Karpas-422 (cell line): Measurements from ENCODE around the gene CXCL6. TPM values are rescaled to one million over a fixed set of nuclear protein-coding genes. Genes with fewer than 3 reads are reported as not detected.

Experiments
- DNase-seq: peaks from one replicate; pipeline ENCODE4 v3.0.0-alpha.2; 2015
- H2AFZ ChIP-seq: fragments of 200-600 bp; sonication (generic); 2 replicates; pipeline ENCODE4 v1.6.1; 2014; ENCODE audit warnings: antibody characterized with exemption, low read length, mixed read lengths
- H3K27ac ChIP-seq: fragments of 200-600 bp; sonication (generic); 2 replicates; pipeline ENCODE4 v1.5.1; 2014; ENCODE audit warnings: mild to moderate bottlenecking, low read length, moderate library complexity
- H3K27me3 ChIP-seq: fragments of 200-600 bp; sonication (generic); 2 replicates; pipeline ENCODE4 v1.6.1; 2014; ENCODE audit warnings: low read length, mixed read lengths
- H3K36me3 ChIP-seq: fragments of 200-600 bp; sonication (generic); 2 replicates; pipeline ENCODE4 v1.6.1; 2014; ENCODE audit warnings: low read length, mixed read lengths; ENCODE audit not compliant: insufficient read depth
- H3K4me1 ChIP-seq: fragments of 200-600 bp; sonication (generic); 2 replicates; pipeline ENCODE4 v1.6.1; 2014; ENCODE audit warnings: mild to moderate bottlenecking, low read length, mixed read lengths
- H3K4me2 ChIP-seq: fragments of 200-600 bp; sonication (generic); 2 replicates; pipeline ENCODE4 v1.6.1; 2014; ENCODE audit warnings: low read length, low read depth, mild to moderate bottlenecking; ENCODE audit not compliant: poor library complexity, severe bottlenecking
- H3K4me3 ChIP-seq: fragments of 200-600 bp; sonication (generic); 2 replicates; pipeline ENCODE4 v1.5.1; 2014; ENCODE audit warnings: mild to moderate bottlenecking, antibody characterized with exemption, low read length, mixed read lengths
- H3K79me2 ChIP-seq: fragments of 200-600 bp; sonication (generic); 2 replicates; pipeline ENCODE4 v1.6.1; 2014; ENCODE audit warnings: mild to moderate bottlenecking, low read length, mixed read lengths
- H3K9ac ChIP-seq: fragments of 200-600 bp; sonication (generic); 2 replicates; pipeline ENCODE4 v1.6.0; 2014; ENCODE audit warnings: low read length
- H3K9me2 ChIP-seq: fragments of 200-600 bp; sonication (generic), shearing (Covaris generic); replicated peaks from 2 replicates; pipeline ENCODE4 v1.6.0; 2014; ENCODE audit warnings: mild to moderate bottlenecking, low read length, moderate library complexity; ENCODE audit not compliant: insufficient read depth
- H3K9me3 ChIP-seq: fragments of 300-700, 200-600 bp; sonication (generic); 2 replicates; pipeline ENCODE4 v1.6.1; 2014; ENCODE audit warnings: low read length, mixed read lengths
- H4K20me1 ChIP-seq: fragments of 200-600 bp; sonication (generic); 2 replicates; pipeline ENCODE4 v1.6.1; 2014; ENCODE audit warnings: mild to moderate bottlenecking, antibody characterized with exemption, low read length, low read depth; ENCODE audit not compliant: insufficient read depth
- total RNA-seq: library from RNA; depleted of rRNA; stranded (reverse); fragments of >200 nt; shearing (Covaris generic); gene quantifications from 2 replicates; pipeline ENCODE4 v1.2.3, GENCODE V29; 2014; ENCODE audit warnings: low replicate concordance

Gene CXCL6
- total RNA-seq, 1 experiment from 2014 or later: not detected

DNA sequence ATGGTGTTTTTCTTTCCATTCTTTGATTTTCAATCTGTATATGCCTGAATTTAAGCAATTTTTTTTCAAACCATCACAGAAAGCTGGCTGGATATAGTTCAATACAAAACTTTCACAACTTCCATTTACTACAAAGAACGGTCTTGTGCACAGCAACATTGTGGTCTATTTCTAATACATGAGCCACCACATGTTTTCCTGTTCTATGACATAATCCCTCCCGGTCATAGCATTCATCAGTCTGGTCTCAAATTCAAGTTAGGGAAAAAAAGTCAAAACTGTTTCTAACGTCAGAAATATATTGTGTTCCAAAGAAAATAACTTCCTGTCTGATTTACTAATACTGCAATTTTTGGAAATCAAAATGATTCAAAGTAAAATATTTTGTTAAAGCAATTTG is 7.5 kb upstream of the CXCL6 start:
- Histone ChIP-seq H3K27me3 (no peaks in the 10 kb centered on the region), H3K4me3 (no peak overlapping the region), H4K20me1 (no peaks in the 10 kb centered on the region), H3K79me2 (no peaks in the 10 kb centered on the region), H3K4me2 (no peak overlapping the region), H3K9ac (no peak overlapping the region), H3K27ac (no peak overlapping the region), H3K4me1 (no peaks in the 10 kb centered on the region), H3K9me2 (no peaks in the 10 kb centered on the region), H3K36me3 (no peaks in the 10 kb centered on the region), H2AFZ (no peak overlapping the region), H3K9me3 (no peaks in the 10 kb centered on the region)
- DNase-seq: no peak

DNA sequence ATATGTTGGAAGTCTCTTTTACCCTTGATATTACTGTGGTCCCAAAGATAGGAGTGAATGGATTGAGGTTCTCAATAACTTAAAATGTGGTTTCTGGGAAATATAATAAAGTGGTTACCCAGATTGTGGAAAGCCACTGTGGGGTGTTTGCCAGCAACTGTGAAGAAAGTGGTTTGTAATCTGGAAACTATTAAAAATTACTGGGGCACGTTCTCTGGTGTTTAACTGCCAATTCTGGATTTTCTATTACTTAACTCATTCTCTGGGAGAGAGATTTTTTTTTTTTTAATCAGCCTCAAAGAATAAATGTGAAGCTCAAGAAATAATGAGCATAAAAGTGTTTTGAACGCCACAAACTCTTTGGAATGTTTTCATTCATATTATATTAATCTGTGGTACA is 4.9 kb upstream of the CXCL6 start:
- Histone ChIP-seq H3K27ac (no peak overlapping the region), H3K4me1 (no peaks in the 10 kb centered on the region), H3K4me2 (no peak overlapping the region), H2AFZ (no peak overlapping the region), H3K79me2 (no peaks in the 10 kb centered on the region), H3K27me3 (no peaks in the 10 kb centered on the region), H3K4me3 (no peak overlapping the region), H3K36me3 (no peaks in the 10 kb centered on the region), H4K20me1 (no peaks in the 10 kb centered on the region), H3K9me3 (no peaks in the 10 kb centered on the region), H3K9me2 (no peaks in the 10 kb centered on the region), H3K9ac (no peak overlapping the region)
- no peak for DNase-seq

DNA sequence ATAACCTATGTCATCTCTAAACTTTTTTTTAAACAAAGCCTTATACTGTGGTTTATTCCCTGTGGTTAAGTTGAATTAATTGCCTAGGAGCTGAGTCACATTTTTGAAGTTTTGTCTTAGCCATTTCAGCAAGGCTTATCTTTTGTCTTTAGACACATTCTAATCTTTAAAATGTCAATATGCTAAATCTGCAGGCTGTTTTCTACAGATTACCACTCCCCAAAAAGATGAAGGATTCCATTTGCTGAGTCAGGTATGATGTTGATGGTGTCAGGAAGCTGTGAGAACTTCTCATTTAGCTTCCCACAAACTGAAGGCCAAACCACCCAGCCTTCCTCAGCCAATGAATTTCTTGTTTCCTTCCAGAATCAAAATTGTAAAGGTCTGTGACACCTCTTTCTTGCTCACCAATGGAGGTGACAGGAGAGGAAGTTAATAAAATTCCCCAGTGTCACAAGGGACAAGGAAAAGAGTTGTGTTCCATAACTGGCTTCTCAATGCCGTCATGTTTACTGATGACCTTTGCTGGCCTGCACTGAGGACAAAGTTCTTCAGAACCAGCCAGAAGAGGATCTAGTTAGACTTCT is 3.7 kb upstream of the CXCL6 start:
- Histone ChIP-seq H3K4me3 (no peak overlapping the region), H3K9ac (no peak overlapping the region), H3K4me2 (no peak overlapping the region), H3K79me2 (no peaks in the 10 kb centered on the region), H3K9me2 (no peaks in the 10 kb centered on the region), H4K20me1 (no peaks in the 10 kb centered on the region), H3K4me1 (no peaks in the 10 kb centered on the region), H2AFZ (no peak overlapping the region), H3K27ac (no peak overlapping the region), H3K27me3 (no peaks in the 10 kb centered on the region), H3K36me3 (no peaks in the 10 kb centered on the region), H3K9me3 (no peaks in the 10 kb centered on the region)
- DNase-seq: no peak

DNA sequence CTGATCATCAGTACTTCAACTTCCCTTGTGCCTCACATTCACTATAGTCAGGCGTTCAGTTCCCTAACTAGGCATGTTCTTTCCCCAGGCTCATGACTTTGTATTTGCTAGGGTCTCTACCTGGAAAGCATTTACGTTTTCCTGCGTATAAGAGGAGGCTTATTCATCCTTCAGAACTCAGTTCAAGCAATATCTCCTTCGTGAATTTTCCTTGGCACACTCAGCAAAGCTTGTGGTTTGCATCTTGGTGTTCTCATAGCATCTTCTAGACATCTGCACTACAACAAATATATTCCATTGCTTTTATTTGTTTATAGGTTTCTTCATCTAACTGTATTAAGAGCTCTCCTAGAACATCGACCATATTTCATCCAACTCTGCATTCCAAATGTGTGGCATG is 2.6 kb downstream of the CXCL6 start:
- H3K36me3 ChIP-seq: no peaks in the 10 kb centered on the region
- no peaks in the 10 kb centered on the region for H3K4me1 ChIP-seq
- H3K27ac ChIP-seq: no peak overlapping the region
- no peaks in the 10 kb centered on the region for H3K9me2 ChIP-seq
- no peaks in the 10 kb centered on the region for H3K9me3 ChIP-seq
- H2AFZ ChIP-seq: no peak overlapping the region
- no peaks in the 10 kb centered on the region for H3K79me2 ChIP-seq
- H4K20me1 ChIP-seq: no peaks in the 10 kb centered on the region
- no peak for DNase-seq
- no peak overlapping the region for H3K4me3 ChIP-seq
- H3K4me2 ChIP-seq: no peak overlapping the region
- H3K9ac ChIP-seq: no peak overlapping the region
- H3K27me3 ChIP-seq: no peaks in the 10 kb centered on the region

DNA sequence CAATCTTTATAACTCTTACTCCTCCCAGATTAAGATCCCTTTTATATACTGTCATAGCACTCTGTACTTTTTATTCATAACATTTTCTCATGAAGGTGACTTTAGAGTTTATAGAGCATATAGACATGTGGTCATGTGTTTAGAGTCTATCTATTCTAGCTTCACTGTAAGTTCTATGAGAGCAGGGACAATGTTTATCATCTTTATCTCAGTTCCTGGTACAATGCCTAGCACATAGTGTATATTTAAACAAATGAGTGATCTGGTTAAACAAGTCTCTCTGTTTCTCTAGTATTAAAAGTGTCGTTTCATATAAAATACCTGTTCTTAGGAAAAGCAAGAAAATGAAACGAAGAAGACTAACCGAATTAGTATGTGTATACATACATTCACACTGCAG is 3.2 kb downstream of the CXCL6 start:
- Histone ChIP-seq H3K4me3 (no peak overlapping the region), H3K79me2 (no peaks in the 10 kb centered on the region), H3K4me1 (no peaks in the 10 kb centered on the region), H3K9me2 (no peaks in the 10 kb centered on the region), H3K9me3 (no peaks in the 10 kb centered on the region), H3K27me3 (no peaks in the 10 kb centered on the region), H3K9ac (no peak overlapping the region), H3K36me3 (no peaks in the 10 kb centered on the region), H2AFZ (no peak overlapping the region), H3K27ac (no peak overlapping the region), H3K4me2 (no peak overlapping the region), H4K20me1 (no peaks in the 10 kb centered on the region)
- DNase-seq: no peak

DNA sequence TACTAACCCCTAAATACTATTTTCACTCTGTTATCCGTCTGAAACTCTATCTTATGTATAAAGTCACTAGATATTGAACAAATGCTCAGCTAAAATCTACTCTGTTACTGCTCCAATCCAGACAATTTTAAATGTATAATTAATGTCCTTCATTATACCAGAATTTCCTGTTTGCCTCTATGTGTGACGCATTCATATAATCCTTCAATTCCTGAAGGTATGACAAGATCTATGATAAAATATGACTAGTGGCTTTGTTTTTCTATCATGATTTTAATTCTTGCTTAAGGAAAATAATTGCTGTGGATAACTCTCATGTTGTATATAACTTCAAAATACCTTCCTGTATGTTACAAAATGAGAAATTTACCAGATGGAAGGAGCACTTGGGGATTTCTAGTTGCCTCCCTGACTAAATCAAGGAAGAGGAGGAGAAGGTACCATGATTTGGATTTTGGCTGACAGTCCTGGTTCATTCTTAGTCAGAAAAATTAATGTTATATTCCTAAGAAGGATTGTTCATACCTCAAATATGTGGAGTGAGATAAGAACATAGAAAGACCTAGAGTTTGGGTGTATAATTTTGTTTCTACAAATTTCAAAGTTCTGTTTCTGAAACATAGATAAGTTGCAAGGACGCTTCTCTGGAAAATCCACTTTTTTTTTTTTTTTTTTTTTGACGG is 4.9 kb downstream of the CXCL6 start:
- Histone ChIP-seq H4K20me1 (no peaks in the 10 kb centered on the region), H2AFZ (no peak overlapping the region), H3K36me3 (no peaks in the 10 kb centered on the region), H3K4me3 (no peak overlapping the region), H3K9me3 (no peaks in the 10 kb centered on the region), H3K79me2 (no peaks in the 10 kb centered on the region), H3K4me2 (no peak overlapping the region), H3K27me3 (no peaks in the 10 kb centered on the region), H3K4me1 (no peaks in the 10 kb centered on the region), H3K27ac (no peak overlapping the region), H3K9ac (no peak overlapping the region), H3K9me2 (no peaks in the 10 kb centered on the region)
- DNase-seq: no peak

DNA sequence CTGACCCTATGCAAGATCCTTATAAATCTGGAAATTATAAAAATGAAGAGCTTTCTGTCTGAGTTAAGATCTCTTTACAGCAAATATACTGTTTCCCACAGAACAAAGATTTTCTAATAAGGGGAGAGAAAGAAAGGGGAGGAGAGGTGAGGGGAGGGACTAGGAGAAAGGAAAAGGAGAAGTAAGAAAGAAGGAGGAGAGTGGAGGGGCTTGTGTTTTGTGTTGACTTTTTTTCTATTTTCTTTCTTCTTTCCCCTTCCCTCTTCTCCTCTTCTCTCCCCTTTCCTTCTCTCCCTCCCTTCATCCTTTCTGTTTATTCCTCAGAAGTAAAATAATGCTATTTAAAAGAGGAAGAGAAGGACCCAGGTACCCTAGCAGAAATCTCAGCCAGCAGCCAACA is 6.2 kb downstream of the CXCL6 start:
- Histone ChIP-seq H3K9me2 (no peaks in the 10 kb centered on the region), H3K9ac (no peak overlapping the region), H3K4me2 (no peak overlapping the region), H3K79me2 (no peaks in the 10 kb centered on the region), H3K36me3 (no peaks in the 10 kb centered on the region), H2AFZ (no peak overlapping the region), H3K9me3 (no peaks in the 10 kb centered on the region), H3K4me1 (no peaks in the 10 kb centered on the region), H4K20me1 (no peaks in the 10 kb centered on the region), H3K27ac (no peak overlapping the region), H3K4me3 (no peak overlapping the region), H3K27me3 (no peaks in the 10 kb centered on the region)
- no peak for DNase-seq

DNA sequence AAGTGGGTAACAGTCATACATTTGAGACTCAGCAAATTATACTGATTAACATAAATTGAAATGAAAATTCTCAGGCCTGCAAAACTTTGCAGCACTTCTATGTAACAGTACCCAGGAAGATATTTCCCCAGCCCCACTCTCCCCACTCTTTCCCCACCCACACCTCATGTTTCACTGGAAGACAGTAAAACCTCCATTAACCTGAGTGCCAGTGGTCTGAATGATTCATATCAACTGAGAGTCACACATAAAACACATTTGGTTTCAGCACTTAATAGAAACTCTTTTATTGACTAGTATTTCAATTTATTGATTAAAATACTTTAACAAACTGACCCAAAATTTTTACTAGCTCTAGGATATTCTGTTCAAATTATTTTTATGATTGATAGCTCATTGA is 6.9 kb downstream of the CXCL6 start:
- H2AFZ ChIP-seq: no peak overlapping the region

More for the DNA sequence above, 6.9 kb downstream of the CXCL6 start:
- Histone ChIP-seq H3K9me3 (no peaks in the 10 kb centered on the region), H3K4me2 (no peak overlapping the region), H3K4me1 (no peaks in the 10 kb centered on the region), H3K9ac (no peak overlapping the region), H4K20me1 (no peaks in the 10 kb centered on the region), H3K27ac (no peak overlapping the region), H3K79me2 (no peaks in the 10 kb centered on the region), H3K9me2 (no peaks in the 10 kb centered on the region), H3K36me3 (no peaks in the 10 kb centered on the region), H3K27me3 (no peaks in the 10 kb centered on the region), H3K4me3 (no peak overlapping the region)
- DNase-seq: no peak
